ENCODE results near the gene BCL11B.

The BCL11B gene

DNA sequence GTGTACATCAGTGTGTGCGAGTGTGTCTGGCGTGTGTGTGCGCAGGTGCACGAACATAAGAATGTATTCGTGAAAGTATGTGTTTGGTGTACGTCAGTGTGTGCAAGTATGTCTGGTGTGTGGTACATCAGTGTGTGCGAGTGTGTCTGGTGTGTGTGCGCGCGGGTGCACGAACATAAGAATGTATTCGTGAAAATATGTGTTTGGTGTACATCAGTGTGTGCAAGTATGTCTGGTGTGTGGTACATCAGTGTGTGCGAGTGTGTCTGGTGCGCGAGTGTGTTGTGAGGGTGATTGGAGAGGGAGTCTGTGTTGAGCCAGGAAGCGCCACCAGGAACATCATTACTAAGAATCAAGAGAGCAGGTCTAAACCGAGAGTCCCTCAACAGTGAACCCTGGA, 143.8 kb downstream of the BCL11B start:
- TF ChIP-seq CTCF (conservative IDR thresholded peaks at IDR 0.05; ENCODE audit: low read depth) = no peak
- peak overlapping the region; percentile 72 for H3K27ac ChIP-seq
- DNase-seq (ENCODE audit: low spot score) = no peak
- ChIA-PET CTCF (no interaction called here), POLR2A (ENCODE audit: low non-redundant PET) (no interaction called here)

GRCh38 chr14:99127651-99128167, 144.3 kb downstream of the BCL11B start:
- DNase-seq (ENCODE audit: low spot score) = peak; percentile 82
- ChIA-PET CTCF (no interaction called here), POLR2A (ENCODE audit: low non-redundant PET) (no interaction called here)
- TF ChIP-seq CTCF (conservative IDR thresholded peaks at IDR 0.05; ENCODE audit: low read depth) = no peak
- peak overlapping the region; percentile 72 for H3K27ac ChIP-seq

DNA sequence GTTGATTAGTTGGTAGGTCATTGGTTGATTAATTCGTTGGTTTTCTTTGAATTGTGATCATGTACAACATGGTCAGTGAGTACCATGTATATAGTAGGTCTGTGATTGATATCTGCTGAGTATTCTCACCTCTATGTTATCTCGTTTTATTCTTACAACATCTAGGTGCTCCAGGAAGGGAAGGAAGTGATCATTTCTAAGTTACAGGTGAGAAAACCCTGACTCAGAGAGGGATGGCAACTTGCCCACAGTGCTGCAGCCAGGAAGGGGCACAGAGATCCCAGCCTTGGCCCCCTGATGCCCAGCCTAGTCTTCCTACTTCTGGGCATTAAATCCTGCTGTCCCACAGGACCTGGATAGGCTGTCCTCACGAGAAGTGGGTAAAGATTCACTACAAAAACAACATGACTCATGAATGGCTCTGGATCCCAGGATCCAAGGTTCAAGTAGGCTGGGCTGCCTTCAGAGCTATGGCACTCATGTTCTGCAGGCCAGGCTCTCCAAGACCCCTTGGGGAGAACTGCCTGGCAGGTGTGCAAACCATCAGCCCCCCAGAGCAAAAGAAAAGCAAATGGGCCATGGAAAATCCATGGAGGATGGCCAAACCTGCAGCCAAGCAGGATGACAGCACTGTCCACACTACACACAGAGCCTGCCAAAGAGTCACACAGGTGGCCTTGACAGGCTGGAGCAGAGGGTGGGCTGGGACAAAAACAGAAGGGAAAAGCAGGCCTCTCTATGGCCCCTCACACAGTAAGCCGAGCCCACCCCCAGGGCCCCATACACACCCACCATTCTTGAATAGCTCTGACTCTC, 146.2 kb downstream of the BCL11B start:
- DNase-seq (ENCODE audit: low spot score) = no peak
- TF ChIP-seq CTCF (conservative IDR thresholded peaks at IDR 0.05; ENCODE audit: low read depth) = no peak
- POLR2A ChIA-PET (ENCODE audit: low non-redundant PET) = no interaction called here
- CTCF ChIA-PET = no interaction called here
- H3K27ac ChIP-seq = no peak overlapping the region

- ChIA-PET POLR2A (ENCODE audit: low non-redundant PET) (no interaction called here), CTCF (no interaction called here)
- no peak for DNase-seq (ENCODE audit: low spot score)
- H3K27ac ChIP-seq = no peak overlapping the region
- no peak for TF ChIP-seq CTCF (conservative IDR thresholded peaks at IDR 0.05; ENCODE audit: low read depth)
Observed at GRCh38 chr14:99125113-99125512, 146.9 kb downstream of the BCL11B start.

DNA sequence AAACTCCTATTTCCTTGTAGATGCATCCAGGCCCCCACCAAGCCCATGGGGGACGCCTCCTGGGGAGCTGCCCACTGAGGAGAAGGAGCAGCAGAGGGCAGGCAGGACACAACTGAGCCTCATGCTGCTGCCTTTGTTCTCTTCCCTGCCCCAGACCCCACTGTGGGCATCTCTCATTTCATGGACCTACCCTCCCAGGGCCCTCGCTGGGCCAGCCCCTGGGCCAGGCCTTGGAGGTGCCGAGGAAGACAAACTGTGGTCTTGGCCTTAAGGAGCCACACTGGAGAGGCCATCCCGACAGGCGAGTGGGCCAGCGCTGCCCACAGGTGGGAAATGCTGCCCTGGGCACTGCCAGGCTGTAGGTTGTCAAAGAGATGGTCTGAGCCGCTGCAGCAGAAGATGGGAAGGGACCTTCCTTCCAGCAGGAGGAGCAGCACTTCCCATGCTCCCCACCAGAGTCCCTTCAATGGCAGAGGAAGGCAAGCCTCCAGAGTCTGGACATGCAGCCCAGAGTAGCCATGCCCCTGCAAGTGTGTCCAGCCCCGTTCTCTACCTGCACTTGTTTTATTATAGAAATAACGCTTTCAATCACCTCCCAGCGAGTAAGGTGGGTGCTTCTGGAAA, 147.4 kb downstream of the BCL11B start:
- no peak for TF ChIP-seq CTCF (conservative IDR thresholded peaks at IDR 0.05; ENCODE audit: low read depth)
- no peak for DNase-seq (ENCODE audit: low spot score)
- CTCF ChIA-PET = no interaction called here

DNA sequence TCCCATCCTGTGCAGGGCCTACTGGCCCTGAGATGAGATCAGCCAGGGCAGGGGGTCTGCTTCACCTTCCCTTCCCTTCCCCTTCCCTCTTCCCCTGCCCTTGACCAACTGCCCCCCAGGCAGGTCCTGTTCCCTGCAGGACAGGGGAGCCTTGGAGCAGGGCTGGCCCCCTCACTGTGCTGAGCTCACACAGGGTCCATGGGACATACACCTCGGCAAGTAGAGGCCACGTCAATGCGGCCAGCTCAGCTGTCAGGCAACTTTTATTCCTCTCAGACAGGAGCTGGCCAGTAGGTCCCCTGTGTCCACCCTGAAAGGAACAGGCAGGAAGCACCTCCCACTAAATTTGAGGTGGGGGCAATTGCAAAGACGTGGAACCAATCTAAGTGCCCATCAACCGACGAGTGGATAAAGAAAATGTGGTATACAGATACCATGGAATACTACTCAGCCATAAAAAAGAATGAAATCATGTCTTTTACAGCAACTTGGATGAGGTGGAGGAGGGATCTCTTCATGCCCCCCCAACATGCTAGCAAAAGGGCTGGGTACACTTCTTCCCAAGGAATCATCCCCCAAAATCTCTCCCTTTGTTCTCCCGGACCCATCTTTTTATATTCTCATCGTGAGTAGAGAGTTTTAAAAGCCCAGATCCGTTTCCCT, 148.7 kb downstream of the BCL11B start:
- no peak overlapping the region for H3K27ac ChIP-seq
- ChIA-PET POLR2A (ENCODE audit: low non-redundant PET) (no interaction called here), CTCF (no interaction called here)
- DNase-seq (ENCODE audit: low spot score) = no peak
- no peak for TF ChIP-seq CTCF (conservative IDR thresholded peaks at IDR 0.05; ENCODE audit: low read depth)

More for the DNA sequence above, 147.4 kb downstream of the BCL11B start:
- POLR2A ChIA-PET (ENCODE audit: low non-redundant PET) = no interaction called here
- H3K27ac ChIP-seq = no peak overlapping the region
